T-cell (primary cell): ENCODE results near the gene DCAF16. TPM values are rescaled to one million over a fixed set of nuclear protein-coding genes. Genes with fewer than 3 reads are reported as not detected.
A peak's percentile ranks its signal among the peaks of the same experiment; 100 is the strongest.

ENCODE experiments used
- ATAC-seq, 4 experiments: fragments of 200-7000 bp in 3 of 4; fragments of 150-1000 bp in 1 of 4; cut with Tn5 transposase; replicated peaks in 1 of 4; 1 replicate in 3 of 4; 2 replicates in 1 of 4; pipeline ENCODE4 v1.10.0; 2021; ENCODE audit warnings: moderate library complexity in 3 of 4, mild to moderate bottlenecking in 2 of 4, moderate number of reproducible peaks in 1 of 4
- CTCF ChIA-PET, 2 donors: fragments of 300-600 bp; sonication (Branson Sonifier 250); formaldehyde crosslinking; loops; one replicate each; lab custom pipeline; 2022; ENCODE audit warnings: antibody characterized with exemption in 2 of 2; lab: Charles Lee
- POLR2A ChIA-PET, 2 donors: fragments of 300-600 bp; sonication (Branson Sonifier 250); formaldehyde crosslinking; loops; one replicate each; lab custom pipeline; 2022; ENCODE audit warnings: antibody characterized with exemption in 2 of 2; lab: Charles Lee
- DNase-seq, 35 experiments: peaks; one replicate each; pipeline versions ENCODE4 v3.0.0 to v3.0.0-alpha.2; 2013 to 2023
- H3K27ac ChIP-seq: one replicate; pipeline ENCODE4 v1.5.1; 2013; ENCODE audit warnings: low read length
- H3K27me3 ChIP-seq, 2 experiments: replicated peaks in 1 of 2; 1 replicate in 1 of 2; 2 replicates in 1 of 2; pipeline versions ENCODE4 v1.6.1 to v1.7.0; 2013; ENCODE audit warnings: low read length in 1 of 2, mixed read lengths in 1 of 2; ENCODE audit not compliant: control insufficient read depth in 2 of 2, insufficient read depth in 2 of 2; ENCODE audit errors: extremely low read depth in 1 of 2
- H3K36me3 ChIP-seq, 2 donors: 1 replicate in 1 of 2; 2 replicates in 1 of 2; pipeline versions ENCODE4 v1.6.1 to v1.7.0; 2013; ENCODE audit warnings: low read length in 1 of 2; ENCODE audit not compliant: control insufficient read depth in 2 of 2, insufficient read depth in 1 of 2; ENCODE audit errors: extremely low read depth in 1 of 2
- H3K4me1 ChIP-seq, 2 experiments: 1 replicate in 1 of 2; 2 replicates in 1 of 2; pipeline versions ENCODE4 v1.6.1 to v1.7.0; 2013; ENCODE audit warnings: low read length in 2 of 2, mixed read lengths in 1 of 2; ENCODE audit not compliant: insufficient read depth in 2 of 2, control insufficient read depth in 1 of 2; ENCODE audit errors: extremely low read depth in 1 of 2
- H3K4me3 ChIP-seq, 2 donors: 1 replicate in 1 of 2; 2 replicates in 1 of 2; pipeline versions ENCODE4 v1.5.1 to v1.7.0; 2013; ENCODE audit warnings: mild to moderate bottlenecking in 2 of 2, low read length in 1 of 2, moderate library complexity in 1 of 2; ENCODE audit not compliant: control insufficient read depth in 1 of 2; ENCODE audit errors: extremely low read depth in 1 of 2
- H3K9me3 ChIP-seq: 2 replicates; pipeline ENCODE4 v1.7.0; 2013
- H3K27ac Mint-ChIP-seq, 2 donors: one replicate each; pipeline ENCODE4 v1.8.0; 2020 to 2021; ENCODE audit warnings: mild to moderate bottlenecking in 2 of 2, mixed read lengths in 2 of 2
- H3K27me3 Mint-ChIP-seq, 2 donors: one replicate each; pipeline ENCODE4 v1.8.0; 2021 to 2022; ENCODE audit warnings: mixed read lengths in 2 of 2
- H3K36me3 Mint-ChIP-seq: one replicate; pipeline ENCODE4 v1.8.0; 2021; ENCODE audit warnings: mixed read lengths
- H3K4me1 Mint-ChIP-seq, 3 donors: one replicate each; pipeline ENCODE4 v1.8.0; 2020 to 2022; ENCODE audit warnings: mixed read lengths in 3 of 3, mild to moderate bottlenecking in 1 of 3
- H3K4me3 Mint-ChIP-seq, 3 donors: one replicate each; pipeline ENCODE4 v1.8.0; 2020 to 2022; ENCODE audit warnings: mild to moderate bottlenecking in 3 of 3, mixed read lengths in 3 of 3, moderate library complexity in 3 of 3
- H3K9me3 Mint-ChIP-seq, 3 donors: one replicate each; pipeline ENCODE4 v1.8.0; 2020 to 2022; ENCODE audit warnings: mixed read lengths in 3 of 3
- WGBS: methylation state at CpG from one replicate; pipeline ENCODE4 v1.1.5; 2013; ENCODE audit warnings: missing lambda C conversion rate; ENCODE audit not compliant: insufficient coverage; 5-methylcytosine and 5-hydroxymethylcytosine counted together
- total RNA-seq, 35 experiments: library from RNA in 6 of 35; stranded (reverse) in 6 of 35; fragments of 120-200 nt in 1 of 35; gene quantifications; one replicate each; pipeline versions ENCODE4 v1.2.1 to v1.2.4 and lab custom pipeline; 2013 to 2026

Gene DCAF16
- total RNA-seq, 5 donors from 2014 or later (not counting 1 experiment from before 2014, with no cell fraction given), result 62.6 to 77.6 (median 73.2) TPM

DNA sequence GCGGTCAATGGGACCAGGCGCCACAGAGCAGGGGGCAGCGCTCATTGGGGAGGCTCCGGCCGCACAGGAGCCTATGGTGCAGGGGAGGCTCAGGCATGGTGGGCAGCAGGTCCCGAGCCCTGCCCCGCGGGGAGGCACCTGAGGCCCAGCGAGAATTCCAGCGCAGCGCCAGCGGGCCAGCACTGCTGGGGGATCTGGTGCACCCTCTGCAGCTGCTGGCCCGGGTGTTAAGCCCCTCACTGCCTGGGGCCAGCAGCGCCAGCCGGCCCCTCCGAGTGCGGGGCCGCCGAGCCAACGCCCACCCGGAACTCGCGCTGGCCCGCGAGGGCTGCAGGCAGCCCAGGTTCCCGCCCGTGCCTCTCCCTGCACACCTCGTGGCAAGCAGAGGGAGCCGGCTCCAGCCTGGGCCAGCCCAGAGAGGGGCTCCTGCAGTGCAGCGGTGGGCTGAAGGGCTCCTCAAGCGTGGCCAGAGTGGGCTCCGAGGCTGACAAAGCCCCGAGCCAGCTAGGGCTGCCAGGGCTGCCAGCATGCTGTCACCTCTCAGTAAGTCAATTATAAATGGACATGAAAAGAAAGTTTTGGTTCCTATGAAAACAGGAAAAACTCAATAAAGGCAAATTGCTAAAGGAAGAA is 43.6 kb downstream of the DCAF16 start:
- H3K27me3 ChIP-seq, result peaks cover 0 to 6% of the 10 kb centered on the region in 2 experiments
- H3K9me3 ChIP-seq, result no peaks in the 10 kb centered on the region
- Mint-ChIP-seq H3K27me3 (peaks cover 0 to under 1% of the 10 kb centered on the region in 2 donors), H3K4me3 (no peak overlapping the region), H3K27ac (no peak overlapping the region), H3K9me3 (no peaks in the 10 kb centered on the region), H3K4me1 (peaks cover 0 to 11% (median 8%) of the 10 kb centered on the region in 3 donors), H3K36me3 (no peaks in the 10 kb centered on the region)
- POLR2A ChIA-PET, result no interaction called here
- WGBS, result 93% methylated on average over 33 of the region's 33 CpGs
- CTCF ChIA-PET, result interaction anchor here in 1 of 2 donors (0.6 kb wide), 1 partner anchor 9 kb away, joined by 3 read pairs; no protein-coding TSS in a partner anchor
- H3K36me3 ChIP-seq, result no peaks in the 10 kb centered on the region
- H3K4me3 ChIP-seq, result no peak overlapping the region
- DNase-seq (no peak), ATAC-seq (no peak)
- H3K27ac ChIP-seq, result no peak overlapping the region
- H3K4me1 ChIP-seq, result no peaks in the 10 kb centered on the region

DNA sequence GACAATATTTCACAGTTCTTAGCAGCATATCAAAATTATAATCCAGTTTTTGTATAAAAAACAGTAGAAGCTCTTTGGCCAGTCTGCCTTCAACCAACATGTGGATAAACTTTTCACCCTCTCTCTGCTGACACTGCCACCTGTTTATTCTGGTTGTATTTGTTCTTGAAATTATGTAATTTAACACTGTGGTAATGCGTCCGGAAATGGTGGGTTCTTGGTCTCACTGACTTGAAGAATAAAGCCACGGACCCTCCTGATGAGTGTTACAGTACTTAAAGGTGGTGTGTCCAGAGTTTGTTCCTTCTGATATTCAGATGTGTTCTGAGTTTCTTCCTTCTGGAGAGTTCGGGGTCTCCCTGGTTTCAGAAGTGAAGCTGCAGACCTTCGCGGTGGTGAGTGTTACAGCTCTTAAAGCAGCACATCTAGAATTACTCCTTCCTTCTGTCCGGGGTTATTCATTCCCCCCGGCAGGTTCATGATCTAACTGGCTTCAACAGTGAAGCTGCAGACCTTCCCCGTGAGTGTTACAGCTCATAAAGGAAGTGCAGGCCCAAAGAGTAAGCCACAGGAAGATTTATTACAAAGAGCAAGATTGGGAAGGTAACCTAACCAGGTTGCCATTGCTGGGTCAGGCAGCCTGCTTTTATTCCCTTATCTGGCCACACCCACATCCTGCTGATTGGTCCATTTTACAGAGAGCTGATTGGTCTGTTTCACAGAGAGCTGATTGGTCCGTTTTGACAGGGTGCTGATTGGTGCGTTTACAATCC is 44.9 kb downstream of the DCAF16 start:
- peaks cover 0 to 11% (median 8%) of the 10 kb centered on the region in 3 donors for H3K4me1 Mint-ChIP-seq
- Histone ChIP-seq H3K4me3 (no peak overlapping the region), H3K27me3 (peaks cover 0 to 6% of the 10 kb centered on the region in 2 experiments), H3K36me3 (no peaks in the 10 kb centered on the region), H3K9me3 (no peaks in the 10 kb centered on the region), H3K4me1 (no peaks in the 10 kb centered on the region), H3K27ac (no peak overlapping the region)
- peaks cover 0 to 2% of the 10 kb centered on the region in 2 donors for H3K27me3 Mint-ChIP-seq
- CTCF ChIA-PET, result interaction anchor here in 1 of 2 donors (0.6 kb wide), 1 partner anchor 9 kb away, joined by 3 read pairs; no protein-coding TSS in a partner anchor
- ATAC-seq, result peak in 1 of 4 experiments; percentile 71
- no peak for DNase-seq
- POLR2A ChIA-PET, result interaction anchor here in 1 of 2 donors (0.6 kb wide), 1 partner anchor 152 kb away, joined by 8 read pairs; no protein-coding TSS in a partner anchor
- no peaks in the 10 kb centered on the region for H3K9me3 Mint-ChIP-seq
- no peaks in the 10 kb centered on the region for H3K36me3 Mint-ChIP-seq
- H3K27ac Mint-ChIP-seq, result peak overlapping the region in 1 of 2 donors; percentile 95
- peak overlapping the region in 1 of 3 donors; percentile 39 for H3K4me3 Mint-ChIP-seq
- 26% methylated on average over 8 of the region's 11 CpGs for WGBS

DNA sequence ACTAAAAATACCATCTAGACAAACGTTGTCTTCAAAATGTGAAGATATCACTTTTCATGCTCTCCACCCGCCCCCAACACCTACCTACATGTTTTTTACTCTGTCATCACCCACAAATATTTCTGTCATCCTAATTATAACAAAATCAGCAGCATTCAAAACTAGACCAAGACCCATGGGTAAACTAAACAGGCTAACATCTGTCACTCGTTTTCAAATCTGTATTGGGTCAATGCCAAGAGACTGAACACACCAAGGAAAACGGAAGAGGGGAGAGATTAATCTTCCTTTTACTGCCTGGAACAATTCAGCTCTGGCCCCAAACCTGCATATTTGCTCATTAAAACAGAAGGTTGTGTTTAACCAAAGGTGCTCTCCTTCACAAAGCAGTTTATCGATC is 46.6 kb downstream of the DCAF16 start:
- DNase-seq (no peak), ATAC-seq (no peak)
- Histone ChIP-seq H3K4me1 (no peaks in the 10 kb centered on the region), H3K4me3 (no peak overlapping the region), H3K9me3 (no peaks in the 10 kb centered on the region), H3K27me3 (no peaks in the 10 kb centered on the region), H3K36me3 (no peaks in the 10 kb centered on the region), H3K27ac (no peak overlapping the region)
- POLR2A ChIA-PET, result no interaction called here
- no peak overlapping the region for H3K27ac Mint-ChIP-seq
- H3K27me3 Mint-ChIP-seq, result peaks cover 0 to 2% of the 10 kb centered on the region in 2 donors
- H3K9me3 Mint-ChIP-seq, result no peaks in the 10 kb centered on the region
- H3K36me3 Mint-ChIP-seq, result no peaks in the 10 kb centered on the region
- H3K4me1 Mint-ChIP-seq, result peaks cover 0 to 11% (median 8%) of the 10 kb centered on the region in 3 donors
- 53% methylated on average over 4 of the region's 5 CpGs for WGBS
- H3K4me3 Mint-ChIP-seq, result no peak overlapping the region
- CTCF ChIA-PET, result no interaction called here

DNA sequence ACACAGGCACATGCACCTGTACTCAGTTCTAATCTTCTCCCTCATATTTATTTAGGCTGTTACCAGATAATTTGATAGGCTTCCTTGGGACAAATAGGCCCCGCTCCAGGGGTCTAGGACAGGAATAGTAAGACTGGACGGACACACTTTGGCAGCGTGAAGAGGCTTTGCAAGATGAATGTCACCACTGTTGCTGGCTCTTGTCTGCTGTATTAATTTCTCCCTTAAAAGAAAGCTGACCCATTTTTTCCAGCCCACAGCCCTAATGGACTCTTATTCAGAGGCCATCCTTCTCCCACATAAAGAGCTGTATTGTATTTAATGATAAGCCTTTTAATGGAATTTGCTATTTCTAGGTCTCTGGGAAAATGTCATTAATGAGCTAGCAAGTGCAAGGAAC is 47.1 kb downstream of the DCAF16 start:
- Histone ChIP-seq H3K9me3 (no peaks in the 10 kb centered on the region), H3K36me3 (no peaks in the 10 kb centered on the region), H3K4me3 (no peak overlapping the region), H3K4me1 (no peaks in the 10 kb centered on the region), H3K27ac (no peak overlapping the region), H3K27me3 (no peaks in the 10 kb centered on the region)
- ATAC-seq (no peak), DNase-seq (no peak)
- 100% methylated on average over 2 of the region's 3 CpGs for WGBS
- CTCF ChIA-PET, result no interaction called here
- Mint-ChIP-seq H3K9me3 (no peaks in the 10 kb centered on the region), H3K36me3 (no peaks in the 10 kb centered on the region), H3K4me3 (no peak overlapping the region), H3K27me3 (peaks cover 0 to 2% of the 10 kb centered on the region in 2 donors), H3K27ac (no peak overlapping the region), H3K4me1 (peaks cover 0 to 11% (median 8%) of the 10 kb centered on the region in 3 donors)
- POLR2A ChIA-PET, result no interaction called here

DNA sequence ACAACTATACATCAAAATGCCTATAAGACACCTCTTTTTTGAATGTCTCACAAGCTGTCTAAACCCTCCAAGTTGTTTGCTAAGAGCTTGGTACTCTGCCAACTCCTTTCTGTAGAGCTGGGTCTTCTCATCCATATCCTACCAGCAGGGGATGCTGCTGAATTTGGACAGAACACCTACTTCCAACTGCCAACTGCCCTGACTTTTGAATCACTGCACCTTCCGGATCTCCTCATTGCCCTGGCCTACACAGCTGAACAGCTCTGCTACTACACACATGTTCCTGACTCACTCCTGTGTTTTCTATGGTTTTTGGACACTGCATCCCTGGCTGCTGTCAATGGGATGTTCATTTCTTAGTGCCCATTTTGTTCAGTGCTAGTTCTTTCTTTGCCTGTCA is 47.8 kb downstream of the DCAF16 start:
- no peak overlapping the region for H3K4me3 Mint-ChIP-seq
- ChIA-PET CTCF (no interaction called here), POLR2A (no interaction called here)
- ATAC-seq (no peak), DNase-seq (peak in 1 of 35 experiments; percentile 3)
- Histone ChIP-seq H3K9me3 (no peaks in the 10 kb centered on the region), H3K27me3 (no peaks in the 10 kb centered on the region), H3K4me1 (no peaks in the 10 kb centered on the region), H3K4me3 (no peak overlapping the region), H3K27ac (no peak overlapping the region), H3K36me3 (no peaks in the 10 kb centered on the region)
- H3K4me1 Mint-ChIP-seq, result peaks cover 0 to 11% (median 8%) of the 10 kb centered on the region in 3 donors
- H3K27me3 Mint-ChIP-seq, result peaks cover 0 to 2% of the 10 kb centered on the region in 2 donors
- WGBS, result 89% methylated on average over 1 of the region's 1 CpG
- no peaks in the 10 kb centered on the region for H3K36me3 Mint-ChIP-seq
- H3K27ac Mint-ChIP-seq, result no peak overlapping the region
- no peaks in the 10 kb centered on the region for H3K9me3 Mint-ChIP-seq

DNA sequence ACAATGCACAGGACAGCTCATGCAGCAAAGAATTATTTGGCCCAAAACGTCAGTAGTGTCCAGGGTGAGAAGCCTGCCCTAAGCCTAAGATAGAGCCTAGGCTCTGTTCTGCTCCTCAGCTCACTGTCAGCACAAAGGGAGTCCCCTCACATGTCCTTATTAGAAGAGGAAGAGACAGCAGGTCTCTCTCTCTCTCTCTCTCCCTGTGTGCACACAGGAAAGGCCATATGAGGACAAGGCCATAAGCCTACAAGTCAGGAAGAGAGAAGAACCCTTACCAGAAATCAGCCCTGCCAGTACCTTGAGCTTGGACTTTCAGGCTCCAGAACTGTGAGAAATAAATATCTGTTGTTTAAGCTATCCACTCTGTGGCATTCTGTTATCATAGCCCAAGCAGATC is 49.5 kb downstream of the DCAF16 start:
- no peaks in the 10 kb centered on the region for H3K4me1 ChIP-seq
- H3K27me3 ChIP-seq, result no peaks in the 10 kb centered on the region
- no peaks in the 10 kb centered on the region for H3K36me3 ChIP-seq
- H3K27ac Mint-ChIP-seq, result no peak overlapping the region
- ChIA-PET CTCF (interaction anchor here in 1 of 2 donors (0.7 kb wide), 2 partner anchors 694 to 1566 kb away, joined by 3 read pairs; no protein-coding TSS in a partner anchor), POLR2A (no interaction called here)
- no peaks in the 10 kb centered on the region for H3K36me3 Mint-ChIP-seq
- peaks cover 0 to 8% (median 7%) of the 10 kb centered on the region in 3 donors for H3K4me1 Mint-ChIP-seq
- ATAC-seq, result no peak
- peaks cover 0 to 2% of the 10 kb centered on the region in 2 donors for H3K27me3 Mint-ChIP-seq
- 50% methylated on average over 1 of the region's 1 CpG for WGBS
- H3K9me3 ChIP-seq, result no peaks in the 10 kb centered on the region
- H3K4me3 ChIP-seq, result no peak overlapping the region
- no peak overlapping the region for H3K27ac ChIP-seq
- no peak overlapping the region for H3K4me3 Mint-ChIP-seq
- no peaks in the 10 kb centered on the region for H3K9me3 Mint-ChIP-seq
- DNase-seq, result no peak
